Hindlimb muscle (tissue), 1 donor: ENCODE results near the gene ATG5. TPM values are rescaled to one million over a fixed set of nuclear protein-coding genes. Genes with fewer than 3 reads are reported as not detected.
"Not testable (repeated sequence)": the region's sequence is repeated elsewhere in the genome, so short reads cannot be mapped to it uniquely, and the experiment has no call there.

Experiments used
- DNase-seq: peaks from one replicate; pipeline ENCODE4 v3.0.0-alpha.2; 2013
- polyA plus RNA-seq: library from polyadenylated mRNA; unstranded; fragments of 120-200 nt; gene quantifications from one replicate; pipeline ENCODE4 v1.2.1, GENCODE V29; 2013; ENCODE audit not compliant: insufficient read length

Gene ATG5
- polyA plus RNA-seq, 1 donor, result 19.8 TPM

GRCh38 chr6:106256201-106256968, 69.2 kb downstream of the ATG5 start:
- DNase-seq, result no peak

DNA sequence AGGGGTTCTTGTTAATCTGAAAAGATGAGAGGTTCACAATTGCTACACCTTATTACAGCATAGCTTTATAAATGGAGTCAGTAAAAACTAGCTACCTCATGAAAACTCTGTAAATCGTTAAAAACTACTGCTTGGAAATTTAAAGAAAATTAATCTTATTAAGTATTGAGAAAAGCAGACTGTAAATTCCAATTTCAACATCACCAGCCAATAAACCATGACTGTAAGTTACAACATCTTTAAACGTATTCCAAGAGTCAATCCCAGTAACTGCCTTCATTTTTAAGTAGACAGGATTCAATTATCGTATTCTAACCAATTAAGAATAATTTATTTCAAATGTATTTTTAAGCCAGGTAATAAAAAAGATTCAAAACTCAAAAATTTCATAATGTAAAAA, 70.3 kb downstream of the ATG5 start:
- no peak for DNase-seq

DNA sequence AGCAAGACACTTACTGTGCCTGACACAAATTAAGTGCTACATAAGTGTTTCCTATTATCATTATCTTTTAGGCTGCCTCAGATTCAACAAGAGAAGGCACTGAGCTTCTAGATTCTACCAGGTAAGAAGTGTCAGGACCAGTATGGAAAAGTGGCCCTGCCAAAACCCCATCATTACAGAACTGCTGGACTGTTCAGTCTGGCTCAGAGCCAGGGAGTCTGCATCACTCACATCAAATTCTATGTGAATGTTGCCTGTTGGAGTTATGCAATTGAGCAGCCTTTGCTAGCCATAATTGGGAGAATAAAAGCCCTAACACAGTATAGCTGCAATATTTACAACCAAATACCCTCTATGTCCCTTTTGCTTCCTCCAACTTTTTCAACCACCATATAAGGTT, 70.9 kb downstream of the ATG5 start:
- DNase-seq, result no peak

DNA sequence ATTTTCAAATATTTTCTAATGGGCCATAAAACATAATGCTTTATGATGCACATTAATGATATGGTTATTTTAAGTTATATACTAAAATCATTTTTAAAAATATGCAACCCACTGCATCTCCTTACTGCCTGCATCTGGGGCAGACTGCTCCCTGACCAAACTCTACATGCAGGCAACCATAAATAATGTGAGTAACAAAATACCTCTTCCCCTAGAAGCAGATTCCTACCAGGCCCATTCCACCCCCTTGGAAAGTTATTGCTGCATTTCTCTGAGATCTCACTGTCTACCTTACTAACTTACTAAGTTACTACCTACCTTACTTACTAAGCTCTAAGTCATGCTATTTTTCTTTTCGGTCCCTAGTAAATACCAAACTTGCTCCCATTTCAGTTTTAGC, 71.8 kb downstream of the ATG5 start:
- no peak for DNase-seq

DNA sequence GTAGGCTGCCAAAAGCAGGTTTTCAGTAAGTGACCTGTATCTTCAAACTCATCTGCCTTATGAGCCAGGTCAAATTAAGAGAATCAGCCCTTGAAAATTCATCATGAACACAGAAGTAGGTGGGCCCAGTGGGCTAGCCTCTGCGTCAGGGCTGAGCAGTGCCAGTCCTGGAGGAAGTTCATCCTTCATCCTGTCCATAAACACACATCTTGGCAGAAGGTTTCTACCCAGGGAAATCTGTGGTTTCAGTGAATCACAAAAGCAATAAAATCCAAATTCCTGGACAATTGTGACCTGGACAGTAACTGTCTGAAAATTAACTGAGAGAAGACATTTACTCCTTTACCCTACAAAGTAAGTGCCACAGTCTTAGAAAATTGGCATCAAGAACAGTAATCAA, 72.4 kb downstream of the ATG5 start:
- peak; percentile 23 for DNase-seq

DNA sequence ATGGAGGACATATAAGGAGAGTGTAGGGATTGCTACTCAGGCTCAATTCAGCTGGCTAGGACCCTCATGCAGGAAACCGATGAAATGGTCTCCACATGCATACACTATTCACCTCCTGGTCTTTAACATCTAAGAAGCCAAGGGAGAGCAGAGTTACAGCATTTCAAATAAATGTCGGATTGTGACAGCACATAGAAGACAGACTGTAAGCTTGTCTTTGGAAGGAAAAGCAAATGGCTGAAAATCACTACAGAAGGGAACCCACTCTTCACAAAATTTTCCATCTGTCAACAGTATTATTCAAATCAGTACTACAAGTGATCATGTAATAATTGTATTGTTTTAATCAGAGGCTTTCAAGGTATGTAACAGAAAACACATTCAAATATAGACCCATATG, 72.9 kb downstream of the ATG5 start:
- no peak for DNase-seq

DNA sequence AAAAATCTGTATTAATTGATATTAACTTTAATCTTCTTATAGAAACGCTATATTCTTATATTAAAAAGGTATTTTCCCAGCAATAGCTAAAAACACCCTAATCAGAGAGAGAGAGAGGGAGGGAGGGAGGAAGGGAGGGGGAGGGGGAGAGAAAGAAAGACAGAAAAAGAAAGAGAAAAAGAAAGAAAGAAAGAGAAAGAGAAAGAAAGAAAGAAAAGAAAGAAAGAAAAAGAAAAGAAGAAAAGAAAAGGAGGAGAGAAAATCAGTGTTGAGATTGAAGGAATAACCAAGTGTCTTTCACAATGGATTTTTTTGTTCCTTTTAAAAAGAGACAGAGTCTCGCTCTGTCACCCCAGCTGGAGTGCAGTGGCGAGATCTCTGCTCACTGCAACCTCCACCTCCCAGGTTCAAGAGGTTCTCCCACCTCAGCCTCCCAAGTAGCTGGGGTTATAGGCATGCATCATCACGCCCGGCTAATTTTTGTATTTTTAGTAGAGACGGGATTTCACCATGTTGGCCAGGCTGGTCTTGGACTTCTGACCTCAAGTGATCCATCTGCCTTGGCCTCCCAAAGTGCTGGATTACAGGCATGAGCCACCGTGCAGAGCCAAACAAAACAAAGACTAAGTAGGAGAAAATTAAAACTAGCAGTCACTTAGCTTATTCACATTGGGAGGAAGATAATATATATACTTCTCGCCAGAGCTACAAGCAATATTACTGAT, 73.9 kb downstream of the ATG5 start:
- not testable (repeated sequence) for DNase-seq

- no peak for DNase-seq
Observed at GRCh38 chr6:106250953-106251352, 74.6 kb downstream of the ATG5 start.

GRCh38 chr6:106249658-106250057, 75.9 kb downstream of the ATG5 start:
- no peak for DNase-seq

DNA sequence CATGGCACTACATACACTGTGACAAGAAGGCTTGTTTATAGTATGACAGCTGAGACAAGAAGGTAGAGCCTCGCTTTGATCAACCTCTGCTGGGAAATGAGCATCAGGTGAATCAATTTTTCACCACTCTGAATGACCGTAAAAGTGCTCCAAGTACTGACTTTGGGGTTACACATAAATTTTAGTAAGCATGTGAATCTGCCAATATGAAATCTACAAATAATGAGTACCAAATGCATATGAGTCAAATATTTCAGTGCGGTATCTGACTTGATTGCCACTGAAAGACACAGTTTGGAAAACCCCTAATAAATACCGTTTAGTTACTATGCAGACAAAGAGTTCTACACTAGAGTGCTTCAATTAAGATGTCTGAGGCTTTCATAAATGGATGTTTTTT, 77.8 kb downstream of the ATG5 start:
- no peak for DNase-seq

GRCh38 chr6:106247293-106247692, 78.3 kb downstream of the ATG5 start:
- DNase-seq, result no peak

DNA sequence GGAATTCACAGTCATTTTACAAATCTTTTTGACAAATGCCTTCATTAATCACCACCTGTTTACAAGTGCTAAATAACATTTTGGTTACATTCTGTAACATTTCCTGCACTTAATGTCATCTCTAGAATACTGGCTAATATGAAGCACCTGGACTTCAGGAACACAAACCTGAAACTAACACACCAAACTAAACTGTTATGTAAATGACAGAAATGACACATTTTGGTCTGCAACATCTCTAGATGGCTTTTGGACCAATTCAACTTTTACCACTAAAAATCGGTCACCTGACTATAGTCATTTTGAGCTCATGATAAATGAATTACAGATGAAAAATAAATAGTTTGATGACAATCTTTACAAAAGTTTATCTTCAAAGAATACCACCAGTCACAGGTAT, 80.6 kb downstream of the ATG5 start:
- DNase-seq, result no peak

DNA sequence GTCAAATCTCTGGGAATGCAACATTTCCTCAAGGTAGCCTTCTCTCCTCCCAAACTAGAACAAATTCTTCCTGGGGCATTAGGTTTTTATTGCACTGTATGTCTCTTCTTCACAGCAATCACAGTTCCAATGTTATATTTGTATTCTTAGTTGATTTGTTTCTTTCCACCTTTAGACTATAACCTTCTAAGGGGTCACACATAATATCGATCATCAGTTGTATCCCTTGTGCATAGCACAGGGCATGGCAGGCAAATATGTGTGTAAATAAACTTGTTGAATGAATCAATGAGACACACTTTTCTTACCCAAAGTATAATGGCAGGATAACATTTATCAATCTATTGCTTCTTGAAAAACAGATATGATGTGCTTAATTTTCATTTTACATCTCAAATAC, 81.0 kb downstream of the ATG5 start:
- no peak for DNase-seq

GRCh38 chr6:106243261-106243660, 82.3 kb downstream of the ATG5 start:
- no peak for DNase-seq

GRCh38 chr6:106241498-106241897, 84.1 kb downstream of the ATG5 start:
- DNase-seq, result no peak

- DNase-seq, result no peak
Observed at GRCh38 chr6:106237286-106237685, 88.3 kb downstream of the ATG5 start.

DNA sequence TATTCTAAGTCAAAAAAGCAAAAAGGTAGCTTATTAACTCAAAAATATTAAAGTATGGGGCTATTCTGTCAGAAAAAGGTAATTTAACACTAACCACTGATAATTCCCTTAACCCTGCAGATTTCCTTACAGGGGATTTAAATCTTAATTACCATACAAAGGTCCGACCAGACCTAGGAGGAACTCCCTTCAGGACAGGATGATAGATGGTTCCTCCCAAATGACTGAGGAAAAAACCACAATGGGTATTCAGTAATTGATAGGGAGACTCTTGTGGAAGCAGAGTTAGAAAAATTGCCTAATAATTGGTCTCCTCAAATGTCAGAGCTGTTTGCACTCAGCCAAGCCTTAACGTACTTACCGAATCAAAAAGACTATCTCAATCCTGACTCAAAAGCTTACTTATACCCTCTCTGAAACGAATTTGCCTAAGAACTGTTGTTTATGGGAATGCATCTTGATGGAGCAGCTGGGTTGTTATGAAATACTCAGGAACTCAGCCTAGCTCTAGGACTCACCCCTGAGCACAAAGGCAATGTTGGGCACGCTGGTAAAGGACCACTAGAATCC, 95.6 kb downstream of the ATG5 start:
- DNase-seq, result not testable (repeated sequence)

DNA sequence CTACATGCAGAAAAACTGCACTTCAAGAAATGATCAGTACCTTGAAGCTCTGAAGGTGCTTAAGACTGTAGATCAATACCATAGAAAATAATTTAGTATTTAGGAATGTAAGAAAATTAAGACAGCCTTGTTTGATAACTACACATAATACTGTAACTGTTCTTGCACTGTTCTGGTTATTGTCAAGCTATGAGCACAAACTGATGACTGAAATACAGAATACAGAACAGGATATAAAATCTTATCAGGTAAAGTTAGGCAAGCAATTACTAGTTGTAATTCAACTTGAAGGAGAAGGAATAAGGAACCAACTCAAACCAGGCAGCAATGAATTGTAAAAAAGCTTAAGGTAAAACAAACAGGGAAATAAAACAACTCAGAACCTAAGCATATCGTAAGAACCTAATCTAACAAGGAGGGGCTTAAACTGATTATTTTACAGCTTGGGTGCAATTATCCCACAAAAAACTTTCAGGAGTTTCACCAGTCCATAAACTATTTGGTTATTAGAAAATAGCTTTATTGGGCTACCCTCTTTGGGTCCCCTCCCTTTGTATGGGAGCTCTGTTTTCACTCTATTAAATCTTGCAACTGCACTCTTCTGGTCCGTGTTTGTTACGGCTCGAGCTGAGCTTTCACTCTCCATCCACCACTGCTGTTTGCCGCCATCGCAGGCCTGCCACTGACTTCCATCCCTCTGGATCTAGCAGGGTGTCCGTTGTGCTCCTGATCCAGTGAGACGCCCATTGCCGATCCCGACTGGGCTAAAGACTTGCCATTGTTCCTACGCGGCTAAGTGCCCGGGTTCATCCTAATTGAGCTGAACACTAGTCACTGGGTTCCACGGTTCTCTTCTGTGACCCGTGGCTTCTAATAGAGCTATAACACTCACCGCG, 97.7 kb downstream of the ATG5 start:
- DNase-seq, result no peak

DNA sequence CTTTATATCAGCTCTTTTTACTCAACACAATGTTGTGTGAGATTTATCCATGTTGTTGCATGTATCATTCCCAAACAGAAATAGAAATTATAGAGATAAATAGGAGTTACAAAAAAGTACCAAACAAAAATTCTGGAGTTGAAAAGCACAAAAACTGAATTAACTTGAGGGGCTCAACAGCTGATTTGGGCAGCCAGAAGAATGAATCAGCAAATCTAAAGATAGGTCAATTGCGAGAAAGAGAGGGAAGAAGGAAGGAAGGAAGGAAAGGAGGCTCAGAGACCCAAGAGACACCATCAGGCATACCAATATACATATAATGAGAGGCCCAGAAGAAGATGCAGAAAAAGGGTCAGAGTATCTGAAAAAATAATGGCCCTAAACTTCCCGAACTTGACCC, 98.9 kb downstream of the ATG5 start:
- DNase-seq, result no peak

DNA sequence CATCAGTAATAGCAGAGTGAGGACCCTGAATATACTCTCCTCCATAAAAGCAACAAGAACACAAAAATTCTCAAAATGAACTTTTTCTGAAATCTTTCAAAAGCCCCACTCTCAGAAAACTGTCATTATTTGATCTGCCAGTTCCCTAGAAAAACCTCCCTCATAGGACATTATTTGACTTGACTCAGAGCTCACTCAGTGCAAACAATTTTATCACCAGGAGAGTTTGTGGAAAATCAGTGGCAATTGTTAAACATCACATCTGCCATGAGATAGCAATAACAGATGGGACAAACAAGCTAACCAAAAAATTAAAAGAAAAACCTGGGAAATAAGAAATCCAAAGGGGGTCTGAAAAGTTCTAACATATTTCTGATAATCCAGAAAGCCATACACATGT, 100.0 kb downstream of the ATG5 start:
- DNase-seq, result no peak

GRCh38 chr6:106223300-106223930, 102.1 kb downstream of the ATG5 start:
- DNase-seq, result peak; percentile 41

- no peak for DNase-seq
Observed at GRCh38 chr6:106220485-106220884, 105.1 kb downstream of the ATG5 start.
